Subcutaneous abdominal adipose tissue (tissue), 5 donors: ENCODE data around the gene C20orf141.
"Not testable (repeated sequence)": the region's sequence is repeated elsewhere in the genome, so short reads cannot be mapped to it uniquely, and the experiment has no call there.

Experiments used
- H3K27ac ChIP-seq: one replicate; pipeline ENCODE4 v1.7.0; 2013; ENCODE audit warnings: low read depth, mild to moderate bottlenecking, inconsistent platforms, low read length, moderate library complexity
- H3K27me3 ChIP-seq, 5 donors: one replicate each; pipeline ENCODE4 v1.7.0; 2013; ENCODE audit warnings: low read length in 5 of 5, inconsistent platforms in 1 of 5; ENCODE audit not compliant: control insufficient read depth in 5 of 5, insufficient read depth in 4 of 5
- H3K36me3 ChIP-seq, 5 donors: one replicate each; pipeline ENCODE4 v1.7.0; 2013; ENCODE audit warnings: low read length in 5 of 5; ENCODE audit not compliant: control insufficient read depth in 5 of 5, insufficient read depth in 5 of 5
- H3K4me1 ChIP-seq, 5 donors: one replicate each; pipeline ENCODE4 v1.7.0; 2013; ENCODE audit warnings: low read length in 5 of 5, mild to moderate bottlenecking in 3 of 5, moderate library complexity in 1 of 5; ENCODE audit not compliant: control insufficient read depth in 5 of 5, insufficient read depth in 5 of 5
- H3K4me3 ChIP-seq, 5 donors: one replicate each; pipeline ENCODE4 v1.7.0; 2013; ENCODE audit warnings: low read length in 5 of 5, low read depth in 1 of 5
- H3K9ac ChIP-seq, 5 donors: one replicate each; pipeline ENCODE4 v1.7.0; 2013; ENCODE audit warnings: low read length in 5 of 5, mild to moderate bottlenecking in 4 of 5, moderate library complexity in 3 of 5
- H3K9me3 ChIP-seq, 5 donors: one replicate each; pipeline ENCODE4 v1.7.0; 2013; ENCODE audit warnings: low read length in 5 of 5; ENCODE audit not compliant: control insufficient read depth in 5 of 5
- donor health status: healthy.
- donor health status: healthy.
- donor health status: healthy.
- donor health status: healthy.
- donor health status: healthy.

C20orf141 gene

GRCh38 chr20:2817891-2818595 lies 3.3 kb downstream of the C20orf141 start:
- Histone ChIP-seq H3K27ac (peak overlapping the region; percentile 52), H3K4me3 (no peak overlapping the region), H3K4me1 (peaks cover 4 to 71% (median 53%) of the 10 kb centered on the region in 5 donors), H3K27me3 (peaks cover 0 to 13% (median 9%) of the 10 kb centered on the region in 5 donors), H3K9ac (no peak overlapping the region), H3K36me3 (no peaks in the 10 kb centered on the region), H3K9me3 (no peaks in the 10 kb centered on the region)

DNA sequence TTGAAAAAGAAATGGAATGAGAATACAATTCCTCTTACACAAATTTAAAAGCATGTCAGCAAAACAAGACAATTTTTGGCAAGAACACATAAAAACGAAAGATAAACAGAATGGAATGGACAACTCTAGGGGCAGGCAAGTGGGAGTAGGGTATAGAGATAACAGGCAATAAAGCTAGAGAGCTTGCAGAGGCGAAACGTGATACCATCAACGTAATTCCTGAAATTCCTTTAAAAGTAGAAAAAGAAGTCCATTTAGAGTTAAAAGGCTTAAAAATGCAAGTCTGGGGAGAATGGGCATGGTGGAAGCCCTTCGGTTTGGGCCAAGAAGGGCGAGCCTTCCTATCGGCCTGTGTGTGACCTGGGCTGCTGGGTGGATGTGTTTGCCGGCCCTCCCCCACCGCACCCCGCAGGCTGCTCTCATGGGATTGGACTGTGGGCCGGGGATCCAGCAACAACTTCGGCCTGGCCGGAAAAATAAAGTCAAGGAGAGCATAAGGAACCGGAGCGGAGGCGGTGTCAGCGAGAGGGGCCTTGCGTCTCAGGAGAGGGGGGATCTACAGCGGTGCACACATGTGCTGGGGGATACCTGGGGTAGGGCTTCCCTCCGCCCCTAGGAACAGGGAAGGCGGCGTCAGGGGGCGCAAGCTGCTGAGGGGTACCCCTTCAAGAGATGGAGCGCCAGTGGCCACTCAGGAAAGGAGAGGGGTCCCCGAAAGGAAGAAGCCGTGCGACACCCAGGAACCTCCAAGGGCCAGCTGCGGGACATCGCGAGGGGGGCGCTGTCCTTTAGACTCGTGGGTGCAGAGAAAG lies 5.5 kb downstream of the C20orf141 start:
- no peaks in the 10 kb centered on the region for H3K36me3 ChIP-seq
- no peak overlapping the region for H3K27ac ChIP-seq
- H3K4me1 ChIP-seq, result peaks cover 2 to 58% (median 41%) of the 10 kb centered on the region in 5 donors
- H3K27me3 ChIP-seq, result peaks cover 0 to 13% (median 9%) of the 10 kb centered on the region in 5 donors
- H3K9me3 ChIP-seq, result no peaks in the 10 kb centered on the region
- no peak overlapping the region for H3K9ac ChIP-seq
- peak overlapping the region in 1 of 5 donors; percentile 6 for H3K4me3 ChIP-seq

DNA sequence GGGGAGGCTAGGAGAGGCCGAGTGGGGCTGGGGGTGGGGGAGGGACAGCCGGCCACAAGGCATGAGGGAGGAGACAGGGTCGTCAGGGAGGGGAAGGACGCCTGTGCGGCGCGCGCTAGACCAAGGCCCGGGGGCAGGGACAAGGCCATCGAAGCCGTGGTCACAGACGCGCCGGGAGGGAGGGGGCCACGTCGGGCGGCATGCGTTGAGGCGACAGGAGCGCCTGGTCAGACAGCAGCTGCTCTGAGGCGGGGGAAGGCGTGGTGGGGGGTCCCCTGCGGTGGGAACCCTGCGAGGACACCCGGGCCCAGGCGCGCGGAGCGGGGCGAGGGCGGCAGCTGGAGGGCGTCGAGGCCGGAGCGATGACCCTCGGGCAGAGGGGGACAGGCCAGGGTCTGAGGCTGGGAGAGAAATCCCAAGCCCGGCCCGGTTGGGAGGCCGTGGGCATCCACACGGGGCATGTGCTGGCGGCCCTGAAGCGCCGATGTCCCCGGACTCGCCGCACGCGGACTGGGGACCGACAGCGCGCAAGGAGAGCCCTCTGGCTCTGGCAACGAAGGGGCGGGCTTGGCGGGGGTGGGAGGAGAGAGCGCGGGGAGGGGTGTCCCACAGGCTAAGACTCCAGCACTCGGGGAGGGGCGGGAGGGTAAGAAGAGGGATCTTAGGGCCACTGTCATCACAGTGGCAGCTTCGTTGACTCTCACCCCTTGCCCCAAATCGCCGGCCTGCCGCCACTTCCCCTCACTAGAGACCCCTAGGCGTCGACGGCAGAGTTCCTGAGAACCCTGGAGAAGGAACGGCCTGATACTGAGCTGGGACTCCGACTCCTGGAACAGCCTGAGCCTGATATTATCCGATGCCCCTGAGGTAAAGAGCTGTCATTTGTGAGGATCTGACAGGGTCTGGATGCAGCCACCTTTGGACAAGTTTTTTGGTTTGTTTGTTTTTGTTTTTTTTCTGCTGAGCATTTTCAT lies 6.4 kb downstream of the C20orf141 start:
- Histone ChIP-seq H3K4me1 (peaks cover 2 to 50% (median 37%) of the 10 kb centered on the region in 5 donors), H3K27ac (no peak overlapping the region), H3K27me3 (peaks cover 0 to 13% (median 9%) of the 10 kb centered on the region in 5 donors), H3K9me3 (no peaks in the 10 kb centered on the region), H3K36me3 (no peaks in the 10 kb centered on the region), H3K9ac (no peak overlapping the region), H3K4me3 (peak overlapping the region in 1 of 5 donors; percentile 26)

GRCh38 chr20:2822073-2822472 lies 7.3 kb downstream of the C20orf141 start:
- Histone ChIP-seq H3K9ac (no peak overlapping the region), H3K4me1 (peaks cover 2 to 44% (median 34%) of the 10 kb centered on the region in 5 donors), H3K9me3 (no peaks in the 10 kb centered on the region), H3K36me3 (no peaks in the 10 kb centered on the region), H3K4me3 (no peak overlapping the region), H3K27me3 (peaks cover 0 to 13% (median 9%) of the 10 kb centered on the region in 5 donors), H3K27ac (no peak overlapping the region)

DNA sequence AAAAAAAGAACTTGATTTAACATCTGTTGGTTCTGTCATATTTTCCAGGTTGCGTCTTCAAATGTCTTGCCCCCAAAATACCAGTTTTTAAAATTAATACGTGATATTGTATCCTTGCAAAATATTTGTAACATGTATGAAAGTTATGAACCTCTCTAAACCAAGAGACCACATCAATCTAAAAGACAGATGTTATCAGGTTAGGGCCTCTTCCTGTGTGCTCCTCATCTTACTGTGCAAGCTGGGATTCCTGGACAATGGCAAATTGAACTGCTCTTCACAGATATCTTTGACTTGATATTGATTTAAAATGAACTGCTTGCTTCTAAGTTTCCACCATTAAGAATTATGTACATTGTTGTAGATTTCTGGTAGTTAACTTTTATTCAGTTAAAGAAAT lies 11.0 kb downstream of the C20orf141 start:
- H3K9ac ChIP-seq, result no peak overlapping the region
- H3K27me3 ChIP-seq, result peaks cover 0 to 7% (median 3%) of the 10 kb centered on the region in 5 donors
- no peak overlapping the region for H3K4me3 ChIP-seq
- peaks cover 0 to 8% (median 2%) of the 10 kb centered on the region in 5 donors for H3K4me1 ChIP-seq
- H3K9me3 ChIP-seq, result no peaks in the 10 kb centered on the region
- no peaks in the 10 kb centered on the region for H3K36me3 ChIP-seq
- no peak overlapping the region for H3K27ac ChIP-seq

DNA sequence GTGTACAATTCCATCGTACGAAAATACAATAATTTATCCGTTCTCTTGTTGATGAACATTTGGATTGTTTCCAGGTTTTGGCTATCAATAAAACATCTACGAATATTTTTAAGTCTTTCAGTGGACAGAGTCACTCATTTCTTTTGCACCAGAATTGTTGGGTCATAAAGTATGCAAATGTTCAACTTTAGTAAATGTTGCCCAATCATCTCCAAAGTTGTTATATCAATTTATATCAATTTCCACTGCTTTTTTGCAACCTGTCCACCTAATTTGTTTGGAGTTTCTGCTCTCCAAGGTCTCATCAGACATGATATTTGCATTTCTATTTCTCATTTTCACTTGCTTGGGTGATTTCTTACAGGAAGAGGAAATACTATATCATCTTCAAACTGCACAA lies 11.9 kb downstream of the C20orf141 start:
- Histone ChIP-seq H3K4me1 (peaks cover 0 to 1% (median 0%) of the 10 kb centered on the region in 5 donors), H3K36me3 (no peaks in the 10 kb centered on the region), H3K9ac (no peak overlapping the region), H3K4me3 (no peak overlapping the region), H3K27ac (no peak overlapping the region), H3K27me3 (peaks cover 0 to 5% (median 0%) of the 10 kb centered on the region in 5 donors), H3K9me3 (no peaks in the 10 kb centered on the region)

- Histone ChIP-seq H3K27me3 (peaks cover 0 to 2% (median 0%) of the 10 kb centered on the region in 5 donors), H3K36me3 (no peaks in the 10 kb centered on the region), H3K4me1 (no peaks in the 10 kb centered on the region), H3K9me3 (no peaks in the 10 kb centered on the region), H3K9ac (no peak overlapping the region), H3K27ac (no peak overlapping the region), H3K4me3 (no peak overlapping the region)
Measured at GRCh38 chr20:2829376-2829775, 14.6 kb downstream of the C20orf141 start.

DNA sequence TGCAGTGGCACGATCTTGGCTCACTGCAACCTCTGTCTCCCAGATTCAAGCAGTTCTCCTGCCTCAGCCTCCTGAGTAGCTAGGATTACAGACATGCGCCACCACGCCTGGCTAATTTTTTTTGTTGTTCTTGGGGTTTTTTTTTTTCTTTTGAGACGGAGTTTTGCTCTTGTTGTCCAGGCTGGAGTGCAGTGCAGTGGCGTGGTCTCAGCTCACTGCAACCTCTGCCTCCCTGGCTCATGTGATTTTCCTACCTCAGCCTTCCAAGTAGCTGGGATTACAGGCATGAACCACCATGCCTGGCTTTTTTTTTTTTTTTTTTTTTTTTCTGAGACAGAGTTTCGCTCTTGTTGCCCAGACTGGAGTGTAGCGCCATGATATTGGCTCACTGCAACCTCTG lies 16.4 kb downstream of the C20orf141 start:
- not testable (repeated sequence) for H3K27ac ChIP-seq, H3K36me3 ChIP-seq, H3K4me1 ChIP-seq, H3K4me3 ChIP-seq, H3K9ac ChIP-seq, H3K9me3 ChIP-seq, H3K27me3 ChIP-seq

- no peak overlapping the region for H3K9ac ChIP-seq
- H3K27ac ChIP-seq, result no peak overlapping the region
- no peaks in the 10 kb centered on the region for H3K27me3 ChIP-seq
- no peak overlapping the region for H3K4me3 ChIP-seq
- peaks cover 0 to 26% (median 13%) of the 10 kb centered on the region in 5 donors for H3K36me3 ChIP-seq
- H3K4me1 ChIP-seq, result no peaks in the 10 kb centered on the region
- H3K9me3 ChIP-seq, result no peaks in the 10 kb centered on the region
Measured at GRCh38 chr20:2833761-2834160, 19.0 kb downstream of the C20orf141 start.
